Fibroblast of lung (primary cell): ENCODE results near the gene C1QTNF9. TPM values are rescaled to one million over a fixed set of nuclear protein-coding genes. Genes with fewer than 3 reads are reported as not detected.

Experiments used
- DNase-seq, 2 donors: peaks; one replicate each; pipeline versions ENCODE4 v3.0.0 to v3.0.0-alpha.2; 2010; ENCODE audit warnings: low read depth in 2 of 2
- H2AFZ ChIP-seq: 2 replicates; pipeline ENCODE4 v1.5.1; 2012; ENCODE audit warnings: low read length, control low read depth, inconsistent platforms
- H3K27ac ChIP-seq: 2 replicates; pipeline ENCODE4 v1.5.1; 2011; ENCODE audit warnings: low read length, control low read depth; ENCODE audit not compliant: insufficient read depth
- H3K27me3 ChIP-seq: 2 replicates; pipeline ENCODE4 v1.5.1; 2011; ENCODE audit warnings: mild to moderate bottlenecking, low read length; ENCODE audit not compliant: control insufficient read depth, insufficient read depth
- H3K36me3 ChIP-seq: 2 replicates; pipeline ENCODE4 v1.5.1; 2011; ENCODE audit warnings: low read length; ENCODE audit not compliant: control insufficient read depth, insufficient read depth
- H3K4me1 ChIP-seq: 2 replicates; pipeline ENCODE4 v1.5.1; 2011; ENCODE audit warnings: low read length; ENCODE audit not compliant: control insufficient read depth, insufficient read depth; ENCODE audit errors: extremely low read depth
- H3K4me2 ChIP-seq: 2 replicates; pipeline ENCODE4 v1.5.1; 2011; ENCODE audit warnings: low read length, control low read depth; ENCODE audit not compliant: insufficient read depth; ENCODE audit errors: extremely low read depth
- H3K4me3 ChIP-seq, 4 experiments: fragments of 200-600 bp in 1 of 4; sonication (generic) in 1 of 4; replicated peaks in 1 of 4; 2 replicates each; pipeline ENCODE4 v1.5.1; 2011 to 2016; ENCODE audit warnings: low read length in 4 of 4, low read depth in 3 of 4, mild to moderate bottlenecking in 3 of 4, control low read depth in 2 of 4, inconsistent platforms in 1 of 4, mixed read lengths in 1 of 4; ENCODE audit not compliant: insufficient read depth in 1 of 4; ENCODE audit errors: control extremely low read depth in 1 of 4
- H3K79me2 ChIP-seq: 2 replicates; pipeline ENCODE4 v1.5.1; 2012; ENCODE audit warnings: mild to moderate bottlenecking, low read length, inconsistent platforms; ENCODE audit not compliant: control insufficient read depth, insufficient read depth
- H3K9ac ChIP-seq: 2 replicates; pipeline ENCODE4 v1.5.1; 2011; ENCODE audit warnings: mild to moderate bottlenecking, low read length, control low read depth; ENCODE audit not compliant: insufficient read depth
- H3K9me3 ChIP-seq: 2 replicates; pipeline ENCODE4 v1.5.1; 2012; ENCODE audit warnings: low read depth, low read length; ENCODE audit not compliant: control insufficient read depth, insufficient read depth
- H4K20me1 ChIP-seq: 2 replicates; pipeline ENCODE4 v1.5.1; 2011; ENCODE audit warnings: low read length; ENCODE audit not compliant: control insufficient read depth, insufficient read depth; ENCODE audit errors: extremely low read depth
- CTCF ChIP-seq, 2 donors: IDR thresholded peaks in 1 of 2; conservative IDR thresholded peaks in 1 of 2; 1 replicate in 1 of 2; 2 replicates in 1 of 2; pipeline ENCODE4 v1.5.1; 2011 to 2012; ENCODE audit warnings: low read length in 2 of 2, control low read depth in 1 of 2, inconsistent platforms in 1 of 2, low read depth in 1 of 2, mild to moderate bottlenecking in 1 of 2
- EZH2 ChIP-seq: IDR thresholded peaks from 2 replicates; pipeline ENCODE4 v1.5.1; 2012; ENCODE audit warnings: low read length, control low read depth, mild to moderate bottlenecking; ENCODE audit errors: missing control alignments
- polyA plus RNA-seq, 2 donors: library from polyadenylated mRNA; depleted of rRNA in 1 of 2; stranded (reverse) in 1 of 2; unstranded in 1 of 2; fragments of >200 nt; gene quantifications; 2 replicates each; pipeline ENCODE4 v1.2.1, GENCODE V29; 2011 to 2012; ENCODE audit warnings: missing spikeins in 1 of 2
- total RNA-seq: library from RNA; depleted of rRNA; stranded (reverse); fragments of >200 nt; gene quantifications from 2 replicates; pipeline ENCODE4 v1.2.1, GENCODE V29; 2014

Gene C1QTNF9
- total and polyA plus RNA-seq, 2 donors (not counting 1 experiment from before 2014, with no cell fraction given), result 0.51 TPM; not detected in 1

- TF ChIP-seq EZH2 (no peak), CTCF (conservative IDR thresholded peaks at IDR 0.05 in 1 of 2, IDR thresholded peaks at IDR 0.05 in 1 of 2; ENCODE audit: low read depth in 1 of 2, low read length in 2 of 2) (no peak)
- Histone ChIP-seq H3K79me2 (no peaks in the 10 kb centered on the region), H2AFZ (no peak overlapping the region), H3K4me1 (no peaks in the 10 kb centered on the region), H3K4me2 (no peak overlapping the region), H3K27ac (no peak overlapping the region), H3K36me3 (peaks cover 4% of the 10 kb centered on the region), H3K9ac (no peak overlapping the region), H3K4me3 (no peak overlapping the region), H3K9me3 (no peaks in the 10 kb centered on the region), H3K27me3 (no peaks in the 10 kb centered on the region), H4K20me1 (no peaks in the 10 kb centered on the region)
- no peak for DNase-seq
These were observed 27.1 kb upstream of the C1QTNF9 start for GRCh38 chr13:24282256-24282655.

- Histone ChIP-seq H2AFZ (no peak overlapping the region), H3K4me2 (no peak overlapping the region), H3K9me3 (no peaks in the 10 kb centered on the region), H3K9ac (no peak overlapping the region), H3K36me3 (peaks cover 6% of the 10 kb centered on the region), H3K27ac (no peak overlapping the region), H3K4me3 (no peak overlapping the region), H3K79me2 (no peaks in the 10 kb centered on the region), H4K20me1 (no peaks in the 10 kb centered on the region), H3K27me3 (no peaks in the 10 kb centered on the region), H3K4me1 (no peaks in the 10 kb centered on the region)
- peak in 1 of 2 donors; percentile 4 for DNase-seq
- no peak for TF ChIP-seq EZH2
- TF ChIP-seq CTCF (conservative IDR thresholded peaks at IDR 0.05 in 1 of 2, IDR thresholded peaks at IDR 0.05 in 1 of 2; ENCODE audit: low read depth in 1 of 2, low read length in 2 of 2), result no peak
These were observed 24.4 kb upstream of the C1QTNF9 start for GRCh38 chr13:24284889-24285565.

DNA sequence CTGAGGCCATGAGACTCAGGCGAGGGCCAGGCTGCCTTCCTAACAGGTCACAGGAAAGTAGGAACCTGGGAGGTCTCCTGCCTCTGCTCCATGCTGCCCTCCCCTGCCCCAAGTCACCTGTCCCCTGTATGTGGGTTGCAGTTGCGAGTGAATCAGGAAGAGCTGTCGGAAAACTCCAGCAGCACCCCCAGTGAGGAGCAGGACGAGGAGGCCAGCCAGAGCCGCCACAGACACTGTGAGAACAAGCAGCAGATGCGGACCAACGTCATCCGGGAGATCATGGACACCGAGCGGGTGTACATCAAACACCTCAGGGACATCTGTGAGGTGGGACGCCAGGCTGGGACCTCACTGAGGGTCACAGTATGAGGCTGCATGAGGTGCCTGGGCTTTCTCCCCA, 22.8 kb upstream of the C1QTNF9 start:
- TF ChIP-seq CTCF (conservative IDR thresholded peaks at IDR 0.05 in 1 of 2, IDR thresholded peaks at IDR 0.05 in 1 of 2; ENCODE audit: low read depth in 1 of 2, low read length in 2 of 2), result no peak
- TF ChIP-seq EZH2, result no peak
- Histone ChIP-seq H3K4me1 (no peaks in the 10 kb centered on the region), H3K36me3 (peaks cover 6% of the 10 kb centered on the region), H4K20me1 (no peaks in the 10 kb centered on the region), H3K9me3 (no peaks in the 10 kb centered on the region), H3K4me3 (no peak overlapping the region), H3K27me3 (no peaks in the 10 kb centered on the region), H3K27ac (no peak overlapping the region), H3K9ac (no peak overlapping the region), H3K4me2 (no peak overlapping the region), H3K79me2 (no peaks in the 10 kb centered on the region), H2AFZ (no peak overlapping the region)
- no peak for DNase-seq
